ENCODE data around the gene TSSK2. TPM values are rescaled to one million over a fixed set of nuclear protein-coding genes. Genes with fewer than 3 reads are reported as not detected.

The TSSK2 gene
- total and polyA plus RNA-seq, 2 of the 8 experiments (the other 6 are each of a cell fraction or from before 2014, with no cell fraction given): not detected

DNA sequence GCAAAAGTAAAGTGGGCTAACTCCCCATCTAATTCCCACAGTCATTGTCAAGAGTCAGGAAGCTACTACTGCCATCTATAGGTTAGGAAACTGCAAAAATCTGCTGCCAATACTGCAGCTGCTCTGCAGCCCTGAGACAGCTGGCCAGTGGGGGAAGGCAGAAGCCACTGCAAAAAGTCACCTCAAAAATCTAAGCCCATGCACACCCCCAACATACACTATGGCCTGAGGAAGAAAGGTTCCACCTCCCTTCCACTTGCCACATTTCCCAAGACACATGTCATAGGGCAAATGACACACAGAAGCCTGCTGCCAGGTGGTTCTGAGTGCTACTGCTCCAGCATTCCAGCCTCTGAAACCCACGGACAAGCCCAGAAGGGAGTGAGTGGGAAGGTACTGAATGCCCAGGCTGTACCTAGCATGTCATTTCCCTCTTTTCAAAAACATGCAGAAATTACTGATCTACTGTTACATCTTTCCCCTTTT lies 45.8 kb upstream of the TSSK2 start:
- ChIA-PET CTCF (ENCODE audit: partially characterized antibody) (interaction anchor here (0.6 to 1.6 kb wide), 6 partner anchors 11 to 536 kb away, joined by 3 to 8 read pairs (median 3); no protein-coding TSS in a partner anchor), POLR2A (ENCODE audit: partially characterized antibody) (interaction anchor here (1.4 kb wide), 1 partner anchor 12 kb away, joined by 3 read pairs; no protein-coding TSS in a partner anchor)
- Histone ChIP-seq H4K8ac (ENCODE audit: extremely low read depth, insufficient read depth, low read length) (no peak overlapping the region), H4K91ac (replicated peaks; ENCODE audit: insufficient read length, low read length) (no peak overlapping the region), H3K36me3 (ENCODE audit: control insufficient read depth in 2 of 4, insufficient read depth in 4 of 4, low read length in 3 of 4) (peaks cover 0 to 6% (median 4%) of the 10 kb centered on the region in 4 experiments; a peak in 3 of 8 replicates), H3K27me3 (replicated peaks in 1 of 4; ENCODE audit: control insufficient read depth in 3 of 4, extremely low read depth in 1 of 4, insufficient read depth in 3 of 4, low read length in 3 of 4) (no peaks in the 10 kb centered on the region), H2BK15ac (ENCODE audit: low read length) (no peak overlapping the region), H4K5ac (ENCODE audit: insufficient read length, low read depth, low read length) (no peak overlapping the region), H2BK12ac (ENCODE audit: low read depth, low read length) (no peak overlapping the region), H3K4me1 (replicated peaks in 1 of 4; ENCODE audit: control insufficient read depth in 3 of 4, insufficient read depth in 4 of 4, low read length in 3 of 4) (peaks cover 0 to 3% (median 0%) of the 10 kb centered on the region in 4 experiments; a peak in 1 of 7 replicates), H2BK5ac (ENCODE audit: low read depth, low read length) (no peak overlapping the region), H2AK5ac (ENCODE audit: low read depth, low read length) (no peak overlapping the region), H3K9me3 (ENCODE audit: insufficient read depth in 2 of 2, low read depth in 1 of 2, low read length in 1 of 2) (peaks cover 0 to 6% of the 10 kb centered on the region in 2 experiments; a peak in 1 of 4 replicates), H3K4me3 (ENCODE audit: extremely low read depth in 1 of 4, insufficient read depth in 2 of 4, low read depth in 3 of 4, low read length in 4 of 4) (no peak overlapping the region), H3K23ac (ENCODE audit: insufficient read length) (no peak overlapping the region), H3K79me1 (ENCODE audit: low read depth, low read length) (peaks cover 4% of the 10 kb centered on the region), H3K23me2 (ENCODE audit: low read depth, low read length) (no peaks in the 10 kb centered on the region), H2AFZ (ENCODE audit: low read length) (no peak overlapping the region), H3K9ac (replicated peaks in 1 of 4; ENCODE audit: extremely low read depth in 1 of 4, low read depth in 3 of 4, low read length in 3 of 4) (no peak overlapping the region), H3K14ac (ENCODE audit: insufficient read length) (no peak overlapping the region), H2BK20ac (ENCODE audit: low read length) (no peak overlapping the region), H3K27ac (ENCODE audit: low read depth, low read length) (no peak overlapping the region), H4K20me1 (replicated peaks in 1 of 2; ENCODE audit: control insufficient read depth in 1 of 2, insufficient read depth in 2 of 2, low read length in 2 of 2) (peaks cover 5 to 10% of the 10 kb centered on the region in 2 experiments), H2BK120ac (replicated peaks; ENCODE audit: low read depth, low read length) (no peak overlapping the region), H3K4ac (replicated peaks; ENCODE audit: insufficient read length, low read depth, low read length) (no peak overlapping the region), H3K56ac (replicated peaks; ENCODE audit: insufficient read length, low read depth, low read length) (no peak overlapping the region), H3K4me2 (ENCODE audit: insufficient read depth in 1 of 2, low read depth in 2 of 2, low read length in 2 of 2) (no peak overlapping the region), H3K79me2 (ENCODE audit: control insufficient read depth in 1 of 2, insufficient read depth in 2 of 2, low read length in 2 of 2) (peaks cover 0 to 6% of the 10 kb centered on the region in 2 experiments; a peak in 3 of 4 replicates), H3K18ac (ENCODE audit: extremely low read depth, low read length) (no peak overlapping the region)
- peak; percentile 15 to 36; a peak in 2 of 4 replicates for TF ChIP-seq RAD21 (IDR thresholded peaks at IDR 0.05 in 1 of 2, conservative IDR thresholded peaks at IDR 0.05 in 1 of 2; ENCODE audit: low read depth in 2 of 2, low read length in 2 of 2)
- no peak for TF ChIP-seq CBX8 (IDR thresholded peaks at IDR 0.05; ENCODE audit: borderline replicate concordance, low read depth, low read length)
- TF ChIP-seq, protein P1, sequence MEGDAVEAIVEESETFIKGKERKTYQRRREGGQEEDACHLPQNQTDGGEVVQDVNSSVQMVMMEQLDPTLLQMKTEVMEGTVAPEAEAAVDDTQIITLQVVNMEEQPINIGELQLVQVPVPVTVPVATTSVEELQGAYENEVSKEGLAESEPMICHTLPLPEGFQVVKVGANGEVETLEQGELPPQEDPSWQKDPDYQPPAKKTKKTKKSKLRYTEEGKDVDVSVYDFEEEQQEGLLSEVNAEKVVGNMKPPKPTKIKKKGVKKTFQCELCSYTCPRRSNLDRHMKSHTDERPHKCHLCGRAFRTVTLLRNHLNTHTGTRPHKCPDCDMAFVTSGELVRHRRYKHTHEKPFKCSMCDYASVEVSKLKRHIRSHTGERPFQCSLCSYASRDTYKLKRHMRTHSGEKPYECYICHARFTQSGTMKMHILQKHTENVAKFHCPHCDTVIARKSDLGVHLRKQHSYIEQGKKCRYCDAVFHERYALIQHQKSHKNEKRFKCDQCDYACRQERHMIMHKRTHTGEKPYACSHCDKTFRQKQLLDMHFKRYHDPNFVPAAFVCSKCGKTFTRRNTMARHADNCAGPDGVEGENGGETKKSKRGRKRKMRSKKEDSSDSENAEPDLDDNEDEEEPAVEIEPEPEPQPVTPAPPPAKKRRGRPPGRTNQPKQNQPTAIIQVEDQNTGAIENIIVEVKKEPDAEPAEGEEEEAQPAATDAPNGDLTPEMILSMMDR (IDR thresholded peaks at IDR 0.05; ENCODE audit: control extremely low read depth in 1 of 3, insufficient read depth in 1 of 3, low read depth in 1 of 3, low read length in 3 of 3): peak in 2 of 3 experiments; percentile 50 to 53; a peak in 3 of 4 replicates
- WGBS, 2 experiments (ENCODE audit: extremely low coverage in 1 of 2, insufficient coverage in 1 of 2, insufficient read length in 1 of 2, insufficient replicate concordance in 2 of 2, low coverage in 1 of 2, low lambda C conversion rate in 2 of 2, missing lambda C conversion rate in 1 of 2): 77% methylated on average over 1 of the region's 1 CpG; no CpG with 5 or more reads in 1 of the 2 experiments
- FAIRE-seq: no peak
- DNase-seq (ENCODE audit: low read depth in 1 of 2, low spot score in 2 of 2): no peak

Measured in H1 (cell line).